ENCODE measurements around the gene ARHGAP33. TPM values are rescaled to one million over a fixed set of nuclear protein-coding genes. Genes with fewer than 3 reads are reported as not detected.

ARHGAP33 gene
- total RNA-seq, 3 donors from 2014 or later = 14.4 to 16.0 (median 14.6) TPM

DNA sequence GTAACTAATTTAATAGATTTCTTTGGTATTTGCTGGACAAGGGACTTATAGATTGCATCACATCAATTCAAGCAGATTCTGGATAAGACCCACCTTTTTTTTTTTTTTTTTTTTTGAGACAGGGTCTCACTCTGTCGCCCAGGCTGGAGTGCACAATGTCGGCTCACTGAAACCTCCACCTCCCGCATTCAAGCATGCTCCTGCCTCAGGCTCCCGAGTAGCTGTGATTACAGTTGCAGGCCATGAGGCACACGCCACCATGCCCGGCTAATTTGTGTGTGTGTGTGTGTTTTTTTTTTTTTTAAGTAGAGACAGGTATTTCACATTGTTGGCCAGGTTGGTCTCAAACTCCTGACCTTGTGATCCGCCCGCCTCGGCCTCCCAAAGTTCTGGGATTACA, 41.5 kb downstream of the ARHGAP33 start:
- ATAC-seq = no peak
- DNase-seq = no peak
- H3K9me3 ChIP-seq = no peaks in the 10 kb centered on the region
- intact Hi-C loops (cut with DNase I, micrococcal nuclease) = no loop called here
- no peak overlapping the region for H3K4me3 ChIP-seq
- no peaks in the 10 kb centered on the region for H3K36me3 ChIP-seq (ENCODE audit: low read depth)
- no peaks in the 10 kb centered on the region for H3K4me1 ChIP-seq (ENCODE audit: low read depth)
- TF ChIP-seq, protein P1, sequence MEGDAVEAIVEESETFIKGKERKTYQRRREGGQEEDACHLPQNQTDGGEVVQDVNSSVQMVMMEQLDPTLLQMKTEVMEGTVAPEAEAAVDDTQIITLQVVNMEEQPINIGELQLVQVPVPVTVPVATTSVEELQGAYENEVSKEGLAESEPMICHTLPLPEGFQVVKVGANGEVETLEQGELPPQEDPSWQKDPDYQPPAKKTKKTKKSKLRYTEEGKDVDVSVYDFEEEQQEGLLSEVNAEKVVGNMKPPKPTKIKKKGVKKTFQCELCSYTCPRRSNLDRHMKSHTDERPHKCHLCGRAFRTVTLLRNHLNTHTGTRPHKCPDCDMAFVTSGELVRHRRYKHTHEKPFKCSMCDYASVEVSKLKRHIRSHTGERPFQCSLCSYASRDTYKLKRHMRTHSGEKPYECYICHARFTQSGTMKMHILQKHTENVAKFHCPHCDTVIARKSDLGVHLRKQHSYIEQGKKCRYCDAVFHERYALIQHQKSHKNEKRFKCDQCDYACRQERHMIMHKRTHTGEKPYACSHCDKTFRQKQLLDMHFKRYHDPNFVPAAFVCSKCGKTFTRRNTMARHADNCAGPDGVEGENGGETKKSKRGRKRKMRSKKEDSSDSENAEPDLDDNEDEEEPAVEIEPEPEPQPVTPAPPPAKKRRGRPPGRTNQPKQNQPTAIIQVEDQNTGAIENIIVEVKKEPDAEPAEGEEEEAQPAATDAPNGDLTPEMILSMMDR (IDR thresholded peaks at IDR 0.05) = no peak

DNA sequence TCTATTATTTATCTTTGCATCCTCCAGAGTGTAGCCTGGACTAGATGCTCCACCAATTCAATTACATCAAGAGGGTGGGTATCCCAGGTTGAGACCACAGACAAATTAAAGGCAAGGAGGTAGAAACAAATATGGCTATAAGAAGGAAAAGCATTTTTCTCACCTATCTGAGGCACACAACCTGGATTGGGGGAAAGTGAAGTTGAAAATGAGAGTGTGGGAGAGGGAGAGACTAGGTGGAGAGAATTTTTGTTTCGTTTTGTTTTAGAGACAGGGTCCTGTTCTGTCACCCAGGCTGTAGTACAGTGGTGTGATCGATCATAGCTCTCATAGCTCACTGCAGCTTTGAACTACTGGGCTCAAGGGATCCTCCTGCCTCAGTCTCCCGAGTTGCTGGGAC, 43.1 kb downstream of the ARHGAP33 start:
- ATAC-seq (no peak), DNase-seq (no peak)
- intact Hi-C loops (cut with DNase I, micrococcal nuclease) = no loop called here
- Histone ChIP-seq H3K4me1 (ENCODE audit: low read depth) (no peaks in the 10 kb centered on the region), H3K4me3 (no peak overlapping the region), H3K36me3 (ENCODE audit: low read depth) (no peaks in the 10 kb centered on the region), H3K9me3 (no peaks in the 10 kb centered on the region)
- TF ChIP-seq, protein P1 (IDR thresholded peaks at IDR 0.05) = no peak

DNA sequence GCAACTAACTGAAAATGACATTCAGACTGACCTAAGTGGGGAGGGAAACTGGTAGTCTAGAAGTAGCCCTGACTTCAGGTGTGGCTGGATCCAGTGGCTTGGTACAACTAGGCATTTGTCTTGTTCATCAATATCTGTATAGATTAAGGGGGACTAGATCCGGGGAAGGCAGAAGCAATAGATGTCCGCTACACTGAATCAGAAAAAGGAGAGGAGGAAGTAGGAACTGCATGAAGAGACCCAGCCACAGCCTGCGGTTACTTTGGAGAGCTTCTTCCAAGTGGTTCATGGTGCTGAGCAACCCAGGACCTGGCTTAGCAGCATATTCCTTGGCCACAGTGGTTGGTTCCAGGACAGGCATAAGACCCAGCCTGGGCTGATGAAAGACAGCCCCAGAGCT, 47.2 kb downstream of the ARHGAP33 start:
- H3K9me3 ChIP-seq = no peaks in the 10 kb centered on the region
- TF ChIP-seq, protein P1 (IDR thresholded peaks at IDR 0.05) = no peak
- DNase-seq (no peak), ATAC-seq (no peak)
- H3K4me3 ChIP-seq = no peak overlapping the region
- H3K4me1 ChIP-seq (ENCODE audit: low read depth) = no peaks in the 10 kb centered on the region
- no peaks in the 10 kb centered on the region for H3K36me3 ChIP-seq (ENCODE audit: low read depth)
- intact Hi-C loops (cut with DNase I, micrococcal nuclease) = no loop called here

DNA sequence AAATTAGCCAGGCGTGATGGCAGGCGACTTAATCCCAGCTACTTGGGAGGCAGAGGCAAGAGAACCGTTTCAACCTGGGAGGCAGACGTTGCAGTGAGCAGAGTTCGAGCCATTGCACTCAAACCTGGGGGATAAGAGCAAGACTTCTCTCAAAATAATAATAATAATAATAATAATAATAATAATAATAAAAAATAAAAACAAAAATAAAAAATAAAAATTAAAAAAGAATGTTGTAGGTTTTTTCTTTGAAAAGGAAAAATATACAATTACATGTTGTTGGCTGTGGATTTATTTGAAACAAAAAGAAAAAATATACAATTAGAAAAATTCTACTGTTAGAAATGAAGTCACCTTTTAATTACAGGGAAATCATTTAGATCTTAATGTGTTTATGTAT, 48.8 kb downstream of the ARHGAP33 start:
- ATAC-seq (no peak), DNase-seq (no peak)
- intact Hi-C loops (cut with DNase I, micrococcal nuclease) = no loop called here
- Histone ChIP-seq H3K4me3 (no peak overlapping the region), H3K36me3 (ENCODE audit: low read depth) (no peaks in the 10 kb centered on the region), H3K4me1 (ENCODE audit: low read depth) (no peaks in the 10 kb centered on the region), H3K9me3 (no peaks in the 10 kb centered on the region)
- TF ChIP-seq, protein P1 (IDR thresholded peaks at IDR 0.05) = no peak

DNA sequence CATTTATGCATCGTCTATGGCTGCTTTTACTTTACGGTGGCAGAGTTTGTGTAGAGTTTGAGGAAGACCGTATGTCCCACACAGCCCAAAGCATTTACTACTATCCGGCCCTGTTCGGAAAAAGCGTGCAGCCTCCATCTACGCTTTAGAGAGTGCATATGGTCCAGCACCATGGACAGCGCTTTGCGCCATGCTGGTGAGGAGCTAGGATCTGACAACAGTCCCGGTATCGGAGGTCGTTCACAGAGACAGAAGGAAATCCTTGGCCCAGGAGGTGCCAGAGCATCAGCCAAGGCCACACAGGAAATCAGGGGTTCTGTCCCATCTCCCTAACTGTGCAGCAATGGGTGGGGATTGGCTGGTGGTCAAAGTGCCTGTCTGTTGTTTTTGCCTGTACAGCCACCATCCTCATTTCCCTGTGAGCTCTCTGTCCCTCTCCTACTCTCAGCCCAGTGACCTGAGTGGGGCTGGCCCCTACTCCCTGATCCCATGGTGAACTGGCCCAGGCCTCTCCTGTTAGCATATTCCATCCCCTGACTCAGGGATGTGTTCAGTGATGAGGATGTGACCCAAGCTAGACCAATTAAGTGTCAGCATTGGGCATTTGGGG, 53.4 kb downstream of the ARHGAP33 start:
- Histone ChIP-seq H3K4me3 (no peak overlapping the region), H3K36me3 (ENCODE audit: low read depth) (no peaks in the 10 kb centered on the region), H3K9me3 (no peaks in the 10 kb centered on the region), H3K4me1 (ENCODE audit: low read depth) (no peaks in the 10 kb centered on the region)
- TF ChIP-seq, protein P1 (IDR thresholded peaks at IDR 0.05) = no peak
- ATAC-seq = peak; percentile 58
- peak in 2 of 3 donors; percentile 65 to 83 for DNase-seq
- intact Hi-C loops (cut with DNase I, micrococcal nuclease) = no loop called here

DNA sequence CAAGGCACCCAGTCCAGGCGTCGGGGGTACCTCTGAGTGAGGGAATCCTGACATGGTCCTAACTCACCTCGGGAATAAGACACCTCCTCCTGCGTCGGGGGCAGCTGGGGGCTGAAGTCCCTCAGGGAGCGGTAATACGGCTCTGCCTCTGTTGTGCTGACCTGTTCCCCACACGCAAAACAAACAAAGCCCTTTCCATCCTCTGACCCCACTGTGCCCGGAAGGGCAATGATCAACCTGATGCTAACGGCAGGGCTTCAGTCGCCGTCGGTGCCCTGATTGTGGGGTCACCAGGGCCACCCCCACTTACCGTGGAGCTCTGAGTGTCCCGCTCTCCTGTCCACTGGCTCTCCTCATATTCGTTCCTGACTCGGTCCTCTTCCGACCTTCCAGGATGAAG, 55.6 kb downstream of the ARHGAP33 start:
- ATAC-seq (no peak), DNase-seq (no peak)
- TF ChIP-seq, protein P1 (IDR thresholded peaks at IDR 0.05) = no peak
- Histone ChIP-seq H3K4me1 (ENCODE audit: low read depth) (no peaks in the 10 kb centered on the region), H3K4me3 (no peak overlapping the region), H3K36me3 (ENCODE audit: low read depth) (no peaks in the 10 kb centered on the region), H3K9me3 (no peaks in the 10 kb centered on the region)
- intact Hi-C loops (cut with DNase I, micrococcal nuclease) = no loop called here

Data from mucosa of descending colon (tissue), 3 donors.